GM19240 (cell line): ENCODE measurements around the gene KCNK7.

Experiments used
- DNase-seq: peaks from one replicate; pipeline ENCODE4 v3.0.0; 2011; ENCODE audit warnings: low spot score; ENCODE audit not compliant: insufficient read length

KCNK7 gene

DNA sequence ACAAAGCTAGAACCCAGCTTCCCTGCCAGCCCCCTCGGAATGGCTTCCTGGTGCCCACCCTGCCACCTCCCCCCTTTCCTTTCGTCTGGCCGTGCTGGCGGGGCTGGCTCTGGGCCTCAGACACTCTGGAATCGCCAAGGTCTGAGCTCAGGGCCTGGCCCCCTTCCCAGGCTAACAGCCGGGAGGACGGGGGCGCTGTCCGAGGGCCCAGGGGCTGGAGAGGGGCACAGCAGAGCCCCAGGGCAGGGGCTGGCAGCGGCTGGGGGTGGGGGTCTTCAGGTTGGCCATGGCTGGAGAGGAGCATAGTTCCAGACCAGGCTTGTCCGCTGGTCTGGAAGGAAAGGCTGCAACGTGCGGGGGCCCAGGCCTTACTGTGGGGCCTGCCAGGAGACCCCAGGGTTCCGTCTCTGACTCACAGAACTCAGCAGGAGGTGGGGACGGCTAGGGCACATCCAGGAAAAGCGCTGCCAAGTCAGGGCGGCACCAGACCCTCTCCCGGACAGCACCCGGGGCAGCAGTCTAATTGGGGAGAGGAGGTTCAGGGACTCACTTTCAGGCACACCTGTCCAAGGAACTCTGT, 36.6 kb downstream of the KCNK7 start:
- DNase-seq: no peak

DNA sequence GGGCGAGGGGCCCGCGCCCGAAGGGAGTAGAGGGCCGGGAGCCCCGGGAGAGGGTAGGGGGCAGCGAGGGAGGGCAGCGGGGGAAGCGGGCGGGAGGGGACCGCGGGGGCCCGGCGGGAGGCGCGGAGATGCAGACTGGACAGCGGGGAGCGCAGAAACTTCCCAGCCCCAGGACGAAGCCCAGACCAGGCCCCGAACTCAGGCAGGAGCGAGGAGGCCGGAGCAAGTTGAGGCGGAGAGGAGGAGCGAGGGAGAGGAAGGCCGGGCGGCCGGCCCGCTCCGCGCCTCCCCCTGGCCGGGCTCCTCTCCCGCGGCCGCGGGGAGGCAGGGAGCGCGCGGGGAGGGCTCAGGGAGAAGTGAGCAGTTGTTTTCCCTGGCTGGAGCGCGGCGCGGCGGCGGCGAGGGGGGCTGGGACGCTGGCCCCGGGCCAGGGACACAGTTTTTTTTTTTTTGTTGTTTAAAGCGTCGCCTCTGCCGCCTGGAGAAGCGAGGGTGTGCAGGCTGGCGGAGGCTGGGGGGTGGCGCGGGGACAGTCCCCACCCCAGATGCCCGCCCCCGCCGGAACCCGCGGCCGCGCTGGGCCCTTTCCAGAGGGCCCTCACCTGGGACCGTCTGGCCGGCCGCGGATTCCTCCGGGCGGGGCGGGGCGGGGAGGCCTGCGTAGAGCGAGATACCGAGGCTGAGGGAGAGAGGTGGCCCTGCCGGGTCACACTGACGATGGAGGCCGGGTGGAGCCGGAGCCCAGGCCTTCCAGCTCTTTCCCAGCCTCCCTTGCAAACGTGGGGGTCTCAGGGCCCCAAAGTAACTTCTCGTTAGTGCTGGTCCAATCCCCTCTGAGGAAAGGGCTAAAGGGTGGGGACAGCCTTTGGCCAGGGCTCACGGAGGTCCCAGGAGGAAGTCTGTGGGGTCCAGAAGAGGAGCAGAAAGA, 37.3 kb downstream of the KCNK7 start, which contains the start of gene LTBP3:
LTBP3 (minus strand) TSS at position 358 of the 928 bp plus-strand sequence. CDS start 400 bp downstream, outside the sequence.
- DNase-seq: no peak

DNA sequence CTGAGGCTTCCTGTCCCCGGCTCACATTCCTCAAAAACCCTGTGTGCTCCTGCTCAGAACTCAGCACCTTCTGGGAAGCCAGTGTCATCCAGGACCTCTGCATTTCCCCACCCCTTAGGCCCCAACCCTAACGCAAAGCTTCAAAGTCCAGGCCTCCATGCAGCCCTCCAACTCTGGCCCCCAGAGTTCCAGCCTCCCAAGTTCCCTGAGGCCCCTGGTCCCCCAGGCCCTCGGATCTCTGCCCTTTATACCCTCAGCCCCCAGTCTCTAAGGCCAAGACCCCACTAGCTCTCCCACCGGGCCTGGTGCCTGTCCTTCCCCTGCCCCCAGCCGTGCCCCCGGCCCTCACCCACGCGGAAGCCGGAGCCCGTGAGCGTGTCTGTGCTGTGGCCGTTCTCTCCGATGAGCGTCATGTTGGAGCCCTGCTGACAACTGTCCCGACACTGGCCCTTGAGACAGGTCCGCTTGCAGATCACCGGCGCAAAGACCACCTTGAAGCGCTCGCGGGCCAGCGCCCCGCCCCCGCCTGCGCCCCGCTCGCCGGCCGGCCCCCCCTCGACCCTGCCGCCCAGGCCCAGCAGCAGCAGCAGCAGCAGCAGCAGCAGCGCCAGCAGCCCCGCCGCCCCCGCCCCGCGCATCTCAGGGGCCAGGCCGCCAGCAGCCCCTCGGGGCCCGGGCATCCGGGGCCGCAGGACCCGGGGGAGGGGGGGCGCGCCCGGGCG, 38.2 kb downstream of the KCNK7 start:
- DNase-seq: no peak

DNA sequence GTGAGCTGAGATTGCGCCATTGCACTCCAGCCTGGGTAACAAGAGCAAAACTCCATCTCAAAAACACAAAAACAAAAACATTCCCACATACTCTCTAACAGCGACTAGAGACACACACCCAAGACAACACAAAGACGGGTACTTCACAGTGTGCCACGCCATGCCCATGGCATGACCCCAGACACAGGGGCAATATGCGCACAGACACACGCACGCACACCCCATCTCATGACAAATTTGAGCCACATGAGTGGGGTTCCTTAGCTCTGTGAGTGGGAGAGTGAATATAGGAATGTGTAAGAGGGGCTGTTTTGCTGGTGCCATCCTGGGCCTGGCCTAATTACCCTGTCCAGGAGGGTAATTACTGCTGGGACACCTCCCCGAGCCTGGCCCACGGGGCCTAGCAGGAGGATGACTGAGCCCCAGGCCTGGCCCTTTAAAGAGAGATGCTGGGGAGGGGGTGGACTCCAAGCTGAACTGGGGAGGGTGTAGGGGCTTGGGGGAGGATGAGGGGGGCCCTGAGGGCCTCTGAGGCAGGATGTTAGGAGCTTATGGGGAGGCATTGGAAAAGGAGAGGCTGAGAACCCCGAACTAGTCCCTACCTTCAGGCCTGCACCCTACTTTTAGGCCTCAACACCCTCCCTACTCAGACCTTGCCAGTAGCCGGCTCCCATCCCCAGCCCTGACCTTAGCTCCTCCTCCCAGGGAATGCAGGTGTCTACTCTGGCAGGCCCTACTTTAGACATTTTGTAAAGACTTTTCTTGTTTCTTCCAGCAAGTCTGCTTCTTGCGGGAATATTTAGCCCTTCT, 38.9 kb downstream of the KCNK7 start:
- no peak for DNase-seq

DNA sequence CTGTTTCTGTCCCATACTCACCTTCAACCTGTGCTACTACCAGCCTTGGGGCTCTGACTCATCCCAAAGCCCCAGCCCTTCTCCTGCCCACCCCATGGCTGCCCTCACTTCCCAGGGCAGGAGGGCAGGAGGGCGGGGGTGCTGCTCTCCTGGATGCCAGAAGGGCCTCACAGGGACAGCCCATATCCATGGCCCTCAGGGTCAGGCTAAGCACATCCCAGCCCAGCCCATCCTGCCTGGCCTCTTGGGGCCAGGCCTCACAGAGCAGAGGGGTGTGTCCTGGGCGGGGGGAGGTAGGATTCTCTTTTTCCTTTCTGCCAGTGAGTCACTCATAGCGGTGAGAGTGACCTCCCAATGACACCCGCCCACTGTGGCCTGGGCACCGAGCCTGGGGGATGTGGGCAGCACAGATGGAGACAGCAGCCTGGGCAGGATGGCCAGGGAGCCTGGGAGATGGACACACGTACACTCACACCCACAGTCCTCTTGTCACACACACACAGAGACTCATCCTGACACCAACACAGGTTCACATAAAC, 39.8 kb downstream of the KCNK7 start:
- DNase-seq: no peak

DNA sequence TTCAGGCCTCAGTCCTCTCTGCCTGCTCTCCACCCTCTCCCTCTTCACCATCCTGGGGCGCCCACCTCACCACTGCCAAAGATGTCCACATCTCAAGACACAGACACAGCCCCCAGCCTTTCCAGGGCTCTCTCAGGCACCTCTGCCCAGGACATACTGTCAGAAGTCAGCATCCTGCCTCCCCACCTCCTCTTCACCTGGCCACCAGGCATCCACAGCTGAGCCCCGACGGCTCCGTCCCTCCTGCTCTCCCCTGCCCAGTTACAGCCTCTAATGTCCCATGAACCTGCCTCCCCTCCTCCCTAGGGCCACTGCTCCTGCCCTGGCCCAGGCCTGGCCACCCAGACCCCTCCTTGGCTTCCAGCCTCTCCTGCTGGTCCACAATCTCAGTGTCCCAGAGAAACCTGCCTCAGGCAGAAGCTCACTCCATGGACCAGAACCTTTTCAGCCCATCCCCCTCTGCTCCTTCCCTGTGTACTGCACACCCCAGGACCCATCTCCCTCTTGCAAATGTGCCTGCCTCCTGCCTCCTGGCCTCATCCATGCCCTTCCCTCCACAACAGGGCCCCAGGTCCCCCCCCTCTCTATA, 40.7 kb downstream of the KCNK7 start:
- DNase-seq: no peak

DNA sequence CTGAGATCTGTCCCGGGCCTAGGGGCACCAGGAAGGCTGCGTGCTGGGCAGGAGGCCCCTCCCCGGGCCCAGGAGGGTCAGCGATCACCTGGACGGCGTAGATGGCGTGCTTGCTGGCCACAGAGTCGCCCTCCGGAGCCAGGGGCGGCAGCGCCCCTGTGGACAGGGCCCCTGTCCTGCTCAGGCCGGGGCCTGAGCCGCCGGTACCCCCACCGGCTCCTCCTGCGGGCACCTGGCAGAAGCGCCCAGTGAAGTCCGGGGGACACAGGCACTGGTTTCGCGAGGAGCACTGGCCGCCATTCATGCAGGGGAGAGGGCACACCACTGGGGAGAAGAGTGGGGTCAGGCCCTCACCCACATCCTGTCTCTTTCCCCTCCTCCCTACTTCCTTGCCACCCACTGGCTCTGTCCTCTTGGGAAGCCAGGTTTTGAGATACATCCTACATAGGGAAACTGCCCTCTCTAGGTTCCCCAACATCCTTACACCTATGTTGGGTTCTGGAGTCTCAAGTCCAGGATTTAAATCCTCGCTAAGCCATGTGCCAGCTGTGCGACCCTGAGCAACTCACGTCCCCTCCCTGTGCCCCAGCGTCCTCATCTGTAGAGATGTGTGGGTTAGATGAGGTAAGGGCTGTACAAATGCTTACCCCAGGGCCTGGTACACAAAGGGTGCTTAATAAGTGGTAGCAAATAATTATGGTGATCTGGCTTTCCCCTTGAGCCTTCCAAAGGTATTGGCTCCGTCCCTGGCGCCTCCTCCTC, 41.4 kb downstream of the KCNK7 start:
- no peak for DNase-seq

DNA sequence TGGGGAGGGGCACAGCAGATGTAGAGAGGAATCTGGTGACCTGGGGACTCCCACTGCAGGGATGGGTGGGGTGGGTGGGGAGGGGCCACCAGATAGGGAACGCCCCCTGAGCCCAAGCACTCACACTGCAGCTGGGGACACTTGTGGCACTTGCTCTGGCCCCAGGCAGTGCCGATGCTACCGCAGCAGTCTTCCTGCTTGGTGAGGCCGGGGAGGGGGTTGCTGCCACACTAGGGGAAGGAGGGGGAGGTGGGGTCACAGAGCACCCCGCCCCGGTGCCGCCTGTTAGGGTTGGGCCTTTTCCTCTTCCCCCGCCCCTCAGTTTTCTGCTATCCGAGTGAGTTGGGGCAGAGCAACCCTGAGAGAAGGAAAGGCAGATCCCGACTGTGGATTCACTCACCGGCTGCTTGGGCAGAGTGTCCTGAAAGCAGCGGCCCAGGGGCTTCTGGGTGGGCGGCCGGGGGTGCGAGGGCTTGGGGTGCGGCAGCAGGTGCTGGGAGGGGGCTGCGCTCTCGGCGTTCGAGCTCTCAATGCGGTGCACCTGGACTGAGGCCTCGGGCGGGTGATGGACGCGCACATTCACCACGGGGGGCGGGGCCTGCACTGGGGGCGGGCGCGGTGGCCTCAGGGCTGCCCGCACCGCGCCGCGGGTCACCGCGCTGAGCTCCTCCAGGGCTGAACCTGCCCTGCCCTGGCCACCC, 42.1 kb downstream of the KCNK7 start:
- DNase-seq: no peak

DNA sequence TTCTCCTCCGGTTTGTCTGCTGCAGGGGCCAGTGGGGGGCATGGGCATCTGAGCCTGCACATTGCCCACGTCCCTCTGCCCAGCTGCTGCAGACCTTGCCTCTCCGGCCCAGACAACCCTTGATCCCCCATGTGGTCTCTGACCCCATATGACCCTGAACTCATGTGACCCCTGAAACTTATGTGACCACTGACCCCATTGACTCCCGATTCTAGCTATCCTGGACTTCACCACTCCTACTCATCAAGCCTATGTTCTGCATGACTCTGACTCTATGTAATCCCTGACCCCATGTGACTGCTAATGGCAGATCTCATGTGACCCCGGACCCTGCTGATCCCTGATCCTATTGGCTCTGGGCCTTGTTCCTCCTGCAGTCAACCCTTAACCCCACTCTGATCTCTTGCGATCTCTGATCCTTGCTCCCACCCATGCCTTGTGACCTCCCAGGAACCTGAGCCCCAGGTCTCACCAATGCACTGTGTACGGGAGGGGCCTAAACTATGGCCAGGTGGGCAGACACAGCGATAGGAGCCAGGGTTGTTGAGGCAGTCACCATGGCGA, 43.1 kb downstream of the KCNK7 start:
- no peak for DNase-seq

DNA sequence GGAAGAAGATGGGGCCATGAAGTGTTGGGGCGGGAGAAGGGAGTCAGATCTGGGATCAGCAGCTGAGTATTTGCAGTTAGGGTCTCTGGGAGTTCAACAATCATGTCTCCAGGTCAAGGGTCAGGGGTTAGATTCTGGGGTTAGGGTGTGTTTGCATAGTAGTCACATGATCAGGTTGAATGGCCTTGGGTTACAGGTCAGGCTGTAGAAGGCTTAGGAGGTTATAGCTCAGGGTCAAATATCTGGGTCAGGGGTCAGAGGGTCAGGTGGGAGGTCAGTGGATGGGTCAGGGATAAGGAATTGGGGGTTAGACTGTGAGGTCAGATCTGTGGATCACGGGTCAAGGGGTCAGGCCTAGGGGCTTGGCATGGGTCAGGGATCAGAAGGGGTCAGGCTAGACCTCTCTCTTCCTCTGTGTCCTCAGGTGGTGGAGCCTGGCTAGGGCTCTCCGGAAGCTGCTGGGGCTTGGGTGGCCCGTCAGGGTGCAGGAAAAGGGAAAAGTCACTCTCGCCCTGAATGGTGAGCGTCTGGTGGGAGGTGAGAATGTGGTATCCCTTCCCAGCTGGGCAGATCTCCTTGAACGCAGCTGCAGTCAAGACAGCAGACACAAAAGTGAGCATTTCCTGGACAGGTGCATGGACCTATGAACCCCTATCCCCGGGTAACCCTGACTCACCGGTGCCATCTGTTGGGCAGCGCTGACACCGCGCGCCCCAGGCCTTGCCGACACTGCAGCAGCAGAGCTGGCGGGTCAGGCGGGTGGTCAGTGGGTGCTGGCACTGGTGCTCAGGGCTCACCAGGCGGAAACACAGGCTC, 43.8 kb downstream of the KCNK7 start:
- peak; percentile 56 for DNase-seq

DNA sequence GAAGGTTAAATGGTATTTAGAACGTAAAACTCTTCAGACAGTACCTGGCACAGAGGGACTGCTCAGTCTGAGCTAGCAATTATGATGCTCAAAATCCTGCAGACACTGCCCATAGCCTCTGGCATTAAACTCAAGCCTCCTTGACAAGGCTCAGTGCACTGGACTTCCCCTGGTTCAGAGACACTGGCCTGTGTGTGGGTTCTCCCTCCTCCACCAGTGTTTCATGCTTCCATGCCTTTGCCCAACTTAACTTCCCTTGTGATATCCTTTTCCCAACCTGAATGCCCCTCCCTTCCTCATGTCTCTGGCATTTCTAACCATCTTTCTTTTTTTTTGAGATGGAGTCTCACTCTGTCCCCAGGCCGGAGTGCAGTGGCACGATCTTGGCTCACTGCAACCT, 46.5 kb downstream of the KCNK7 start:
- DNase-seq: no peak

DNA sequence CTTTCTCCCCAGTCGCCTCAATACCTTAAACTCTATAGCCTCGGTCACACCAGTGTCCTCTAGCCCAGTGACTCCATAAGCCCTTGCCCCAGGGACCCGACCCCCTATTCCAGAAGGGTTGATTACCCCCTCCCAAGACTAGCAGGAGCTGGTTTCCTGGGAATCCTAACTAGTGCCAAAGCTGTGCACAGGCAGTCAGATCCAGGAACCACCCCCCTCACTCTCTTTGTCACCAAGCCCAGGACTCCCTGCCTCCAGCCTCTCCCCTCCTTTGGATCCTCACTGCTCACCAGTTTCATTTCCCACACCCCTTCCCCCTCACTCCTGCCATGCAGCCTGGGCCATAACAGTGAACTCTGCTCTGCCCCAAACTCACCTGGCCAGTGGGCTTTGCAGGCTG, 47.2 kb downstream of the KCNK7 start:
- no peak for DNase-seq

DNA sequence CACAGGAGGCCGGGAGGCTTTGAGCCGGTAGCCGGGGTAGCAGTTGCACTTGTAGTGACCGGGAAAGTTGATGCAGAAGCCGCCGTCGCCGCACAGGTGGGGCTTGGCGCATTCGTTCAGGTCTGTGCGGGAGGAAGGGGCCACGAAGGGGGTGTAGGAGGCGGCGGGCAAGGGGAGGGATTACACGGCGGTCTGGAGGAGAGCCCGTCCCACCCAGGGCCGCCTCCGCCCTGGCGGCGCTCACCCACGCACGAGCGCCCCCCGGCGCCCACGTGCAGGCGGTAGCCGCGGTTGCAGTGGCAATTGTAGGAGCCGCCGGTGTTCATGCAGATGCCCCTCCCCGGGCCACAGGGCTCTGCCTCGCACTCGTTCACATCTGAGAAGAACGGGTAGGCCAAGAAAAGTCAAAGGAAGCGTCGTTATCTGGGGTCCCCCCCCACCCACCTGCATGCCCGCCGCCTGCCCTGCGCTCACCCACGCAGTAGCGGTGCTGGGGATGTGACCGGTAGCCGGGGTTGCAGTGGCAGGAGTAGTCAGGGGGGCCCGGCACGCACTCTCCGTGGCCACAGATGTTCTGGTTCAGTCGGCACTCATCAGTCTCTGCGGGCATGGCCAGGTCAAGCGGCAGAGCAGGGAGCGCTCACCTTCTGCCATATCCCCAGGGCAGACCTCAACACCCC, 48.0 kb downstream of the KCNK7 start:
- DNase-seq: no peak

DNA sequence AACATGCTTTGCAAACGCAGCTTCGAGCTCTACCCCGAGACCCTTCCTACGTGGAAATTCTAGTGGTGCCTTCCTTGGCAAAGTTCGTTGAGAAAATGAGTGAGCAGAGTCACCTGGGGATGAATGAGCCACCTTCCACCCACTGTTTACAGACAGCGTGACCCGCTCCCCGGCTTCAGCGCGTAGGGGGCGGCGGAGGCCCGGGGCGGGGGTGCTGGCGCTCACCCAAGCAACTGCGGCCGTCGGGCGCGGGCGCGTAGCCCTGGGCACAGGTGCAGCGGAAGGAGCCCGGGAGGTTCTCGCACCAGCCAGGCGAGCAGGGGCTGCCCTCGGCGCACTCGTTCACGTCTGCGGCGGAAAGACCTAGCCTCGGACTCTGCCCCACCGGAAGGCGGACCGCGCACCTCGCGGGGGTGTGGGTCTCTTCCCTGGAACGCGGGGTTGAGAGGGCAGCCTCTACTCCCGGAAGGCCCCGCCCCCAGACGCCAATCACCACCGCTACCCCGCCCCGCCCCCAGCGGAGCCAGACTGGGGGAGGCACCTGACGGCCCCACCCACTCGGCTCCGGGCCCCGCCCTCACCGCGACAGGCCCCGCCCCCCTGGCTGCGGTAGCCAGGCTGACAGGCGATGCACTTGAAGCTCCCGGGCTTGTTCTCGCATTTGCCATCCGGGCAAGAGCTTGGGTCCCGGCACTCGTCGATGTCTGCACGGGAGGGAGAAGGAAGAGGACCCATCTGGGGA, 49.2 kb downstream of the KCNK7 start:
- DNase-seq: peak; percentile 98

DNA sequence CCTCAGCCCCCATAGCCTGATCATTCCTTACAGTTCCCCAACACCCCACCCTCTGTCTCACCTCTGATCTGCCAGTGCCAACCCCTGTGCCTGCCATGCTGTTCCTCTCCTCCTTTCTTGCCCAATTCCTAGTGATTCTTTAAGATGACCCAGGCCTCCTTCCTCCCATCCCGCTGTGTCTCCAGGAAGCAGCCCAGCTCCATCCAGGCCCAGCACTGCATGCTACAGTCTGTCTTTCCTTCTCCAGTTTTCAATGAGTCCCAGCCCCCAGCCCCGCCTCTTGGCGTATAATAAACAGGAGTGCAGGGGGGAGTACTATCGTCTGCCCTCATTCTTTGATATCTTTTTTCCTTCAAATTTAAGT, 49.8 kb downstream of the KCNK7 start:
- DNase-seq: no peak
